ENCODE measurements around the gene HOXD8. TPM values are rescaled to one million over a fixed set of nuclear protein-coding genes. Genes with fewer than 3 reads are reported as not detected.

Gene HOXD8
- total RNA-seq, 1 experiment from 2014 or later: 1.9 TPM

GRCh38 chr2:176139661-176140512, 10.4 kb downstream of the HOXD8 start:
- ATAC-seq (no peak), DNase-seq (no peak)
- no peak for TF ChIP-seq CTCF (conservative IDR thresholded peaks at IDR 0.05; ENCODE audit: low read depth, low read length)
- TF ChIP-seq EZH2 (IDR thresholded peaks at IDR 0.05; ENCODE audit: low read length, unreplicated experiment): no peak
- no peak for TF ChIP-seq EZH2phosphoT487 (IDR thresholded peaks at IDR 0.05; ENCODE audit: borderline replicate concordance, low read length)
- intact Hi-C loops (cut with micrococcal nuclease): loop anchor here (1.0 to 5.0 kb wide), 5 partner anchors 187 to 512 kb away; no protein-coding TSS in a partner anchor
- H3K4me3 ChIP-seq (ENCODE audit: low read length): peak overlapping the region; percentile 75
- H3K27me3 ChIP-seq (ENCODE audit: low read length): no peaks in the 10 kb centered on the region
- H3K4me1 ChIP-seq (ENCODE audit: insufficient read depth, low read length): peaks cover 17% of the 10 kb centered on the region
- H3K9me3 ChIP-seq (ENCODE audit: low read length): no peaks in the 10 kb centered on the region
- peak overlapping the region; percentile 74; the same call in 1 of the 2 replicates for H2AFZ ChIP-seq (ENCODE audit: low read length)
- ChIA-PET CTCF (interaction anchor here (0.6 to 2.1 kb wide), 12 partner anchors 192 to 1584 kb away, joined by 3 to 52 read pairs (median 9); no protein-coding TSS in a partner anchor), POLR2A (ENCODE audit: unreplicated experiment) (interaction anchor here (0.6 kb wide), 1 partner anchor 308 kb away, joined by 13 read pairs; no protein-coding TSS in a partner anchor)
- H3K79me2 ChIP-seq (ENCODE audit: low read length): peaks cover 21% of the 10 kb centered on the region
- no TSS peak for BruUV-seq (replicated peaks)
- H3K4me2 ChIP-seq (ENCODE audit: low read length): peak overlapping the region; percentile 84
- no peaks in the 10 kb centered on the region for H3K9me2 ChIP-seq (replicated peaks; ENCODE audit: low read length)
- no peaks in the 10 kb centered on the region for H3F3A ChIP-seq (ENCODE audit: low read length, unreplicated experiment)
- no peaks in the 10 kb centered on the region for H3K36me3 ChIP-seq (ENCODE audit: low read depth, low read length)
- H4K20me1 ChIP-seq (ENCODE audit: low read length): no peaks in the 10 kb centered on the region
- no peak overlapping the region for H3K27ac ChIP-seq (ENCODE audit: low read length)
- H3K9ac ChIP-seq (ENCODE audit: low read length): peak overlapping the region; percentile 69; the same call in 1 of the 2 replicates

- Histone ChIP-seq H3K27me3 (ENCODE audit: low read length) (no peaks in the 10 kb centered on the region), H3K79me2 (ENCODE audit: low read length) (peaks cover 21% of the 10 kb centered on the region), H3K4me1 (ENCODE audit: insufficient read depth, low read length) (peaks cover 9% of the 10 kb centered on the region), H3K9me3 (ENCODE audit: low read length) (no peaks in the 10 kb centered on the region), H3K4me2 (ENCODE audit: low read length) (peak overlapping the region; percentile 84), H3K9ac (ENCODE audit: low read length) (peak overlapping the region; percentile 69), H3K36me3 (ENCODE audit: low read depth, low read length) (no peaks in the 10 kb centered on the region), H4K20me1 (ENCODE audit: low read length) (no peaks in the 10 kb centered on the region), H2AFZ (ENCODE audit: low read length) (peak overlapping the region; percentile 74), H3K27ac (ENCODE audit: low read length) (no peak overlapping the region), H3K4me3 (ENCODE audit: low read length) (peak overlapping the region; percentile 75), H3F3A (ENCODE audit: low read length, unreplicated experiment) (no peaks in the 10 kb centered on the region), H3K9me2 (replicated peaks; ENCODE audit: low read length) (no peaks in the 10 kb centered on the region)
- TF ChIP-seq CTCF (conservative IDR thresholded peaks at IDR 0.05; ENCODE audit: low read depth, low read length) (peak; percentile 94), EZH2 (IDR thresholded peaks at IDR 0.05; ENCODE audit: low read length, unreplicated experiment) (no peak)
- peak; percentile 85 for DNase-seq
- ChIA-PET POLR2A (ENCODE audit: unreplicated experiment) (interaction anchor here (0.6 kb wide), 1 partner anchor 307 kb away, joined by 13 read pairs; no protein-coding TSS in a partner anchor), CTCF (interaction anchor here (0.6 to 2.1 kb wide), 15 partner anchors 40 to 1583 kb away, joined by 3 to 52 read pairs (median 6); no protein-coding TSS in a partner anchor)
- no TSS peak for BruUV-seq (replicated peaks)
- intact Hi-C loops (cut with micrococcal nuclease): loop anchor here (1.0 to 5.0 kb wide), 5 partner anchors 187 to 512 kb away; no protein-coding TSS in a partner anchor
- peak; percentile 68 for ATAC-seq
These were observed 11.2 kb downstream of the HOXD8 start for GRCh38 chr2:176140513-176141317.
